WERI-Rb-1 (cell line): ENCODE data around the gene IQSEC1.

Experiments used
- DNase-seq: peaks from one replicate; pipeline ENCODE4 v3.0.0-alpha.2; 2020
- H3K27ac ChIP-seq: fragments of 250-450 bp; sonication (Bioruptor Pico); 2 replicates; pipeline ENCODE4 v1.5.1; 2020; ENCODE audit warnings: mild to moderate bottlenecking, moderate library complexity
- H3K27me3 ChIP-seq: fragments of 250-450 bp; sonication (Bioruptor Pico); 2 replicates; pipeline ENCODE4 v1.5.1; 2021; ENCODE audit warnings: mild to moderate bottlenecking, low read depth, moderate library complexity; ENCODE audit not compliant: insufficient read depth, severe bottlenecking
- H3K36me3 ChIP-seq: fragments of 250-450 bp; sonication (Bioruptor Pico); 2 replicates; pipeline ENCODE4 v1.5.1; 2020; ENCODE audit warnings: mild to moderate bottlenecking, moderate library complexity
- H3K4me3 ChIP-seq: 2 replicates; pipeline ENCODE4 v1.5.1; 2011; ENCODE audit warnings: low read depth, mild to moderate bottlenecking, control low read depth, low read length
- H3K9me3 ChIP-seq: fragments of 250-450 bp; sonication (Bioruptor Pico); 2 replicates; pipeline ENCODE4 v1.5.1; 2021; ENCODE audit warnings: mild to moderate bottlenecking, moderate library complexity; ENCODE audit not compliant: severe bottlenecking
- TF ChIP-seq, protein P1 (sequence below): IDR thresholded peaks from 2 replicates; pipeline ENCODE4 v1.5.1; 2011; ENCODE audit warnings: low read depth, mild to moderate bottlenecking, control low read depth, inconsistent platforms, low read length

IQSEC1 gene

DNA sequence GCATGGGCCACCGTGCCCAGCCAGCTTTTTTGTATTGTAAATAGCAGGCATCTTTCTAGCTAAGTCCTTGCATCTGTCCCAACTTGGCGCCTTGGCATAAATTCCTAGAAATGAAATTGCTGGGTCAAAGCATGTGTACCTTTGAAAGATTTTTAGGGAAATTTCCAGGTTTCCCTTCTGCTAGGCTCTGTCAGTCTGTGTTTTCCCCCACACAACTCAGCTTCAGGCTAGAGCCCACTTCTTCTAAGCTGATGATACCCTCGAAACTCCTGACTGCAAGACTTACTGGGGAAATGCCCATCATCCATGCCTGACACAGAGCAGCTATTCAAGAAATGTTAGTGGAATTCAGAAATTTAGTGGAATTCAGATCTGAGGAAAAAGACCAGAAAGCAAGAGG, 221.0 kb downstream of the IQSEC1 start:
- H3K9me3 ChIP-seq = no peaks in the 10 kb centered on the region
- no peaks in the 10 kb centered on the region for H3K27me3 ChIP-seq
- H3K36me3 ChIP-seq = no peaks in the 10 kb centered on the region
- H3K4me3 ChIP-seq = no peak overlapping the region
- TF ChIP-seq, protein P1, sequence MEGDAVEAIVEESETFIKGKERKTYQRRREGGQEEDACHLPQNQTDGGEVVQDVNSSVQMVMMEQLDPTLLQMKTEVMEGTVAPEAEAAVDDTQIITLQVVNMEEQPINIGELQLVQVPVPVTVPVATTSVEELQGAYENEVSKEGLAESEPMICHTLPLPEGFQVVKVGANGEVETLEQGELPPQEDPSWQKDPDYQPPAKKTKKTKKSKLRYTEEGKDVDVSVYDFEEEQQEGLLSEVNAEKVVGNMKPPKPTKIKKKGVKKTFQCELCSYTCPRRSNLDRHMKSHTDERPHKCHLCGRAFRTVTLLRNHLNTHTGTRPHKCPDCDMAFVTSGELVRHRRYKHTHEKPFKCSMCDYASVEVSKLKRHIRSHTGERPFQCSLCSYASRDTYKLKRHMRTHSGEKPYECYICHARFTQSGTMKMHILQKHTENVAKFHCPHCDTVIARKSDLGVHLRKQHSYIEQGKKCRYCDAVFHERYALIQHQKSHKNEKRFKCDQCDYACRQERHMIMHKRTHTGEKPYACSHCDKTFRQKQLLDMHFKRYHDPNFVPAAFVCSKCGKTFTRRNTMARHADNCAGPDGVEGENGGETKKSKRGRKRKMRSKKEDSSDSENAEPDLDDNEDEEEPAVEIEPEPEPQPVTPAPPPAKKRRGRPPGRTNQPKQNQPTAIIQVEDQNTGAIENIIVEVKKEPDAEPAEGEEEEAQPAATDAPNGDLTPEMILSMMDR = no peak
- no peak for DNase-seq
- H3K27ac ChIP-seq = no peak overlapping the region
